Neural cell (in vitro differentiated cells): Measurements from ENCODE around the gene CPM. TPM values are rescaled to one million over a fixed set of nuclear protein-coding genes. Genes with fewer than 3 reads are reported as not detected.

Source experiments
- H2AFZ ChIP-seq: fragments of 200-600, 300-800 bp; sonication (generic), shearing (Covaris generic); 2 replicates; pipeline ENCODE4 v1.6.0; 2014; ENCODE audit warnings: low read depth, mild to moderate bottlenecking, antibody characterized with exemption, low read length, moderate library complexity
- H3F3A ChIP-seq: fragments of 200-600 bp; shearing (Covaris generic); 2 replicates; pipeline ENCODE4 v1.6.1; 2016; ENCODE audit warnings: mild to moderate bottlenecking, moderate library complexity, mixed read lengths, antibody characterized with exemption, low read length; ENCODE audit not compliant: insufficient read depth, poor library complexity, severe bottlenecking
- H3K27ac ChIP-seq: fragments of 200-600, 300-800 bp; sonication (generic), shearing (Covaris generic); 2 replicates; pipeline ENCODE4 v1.5.1; 2014; ENCODE audit warnings: mild to moderate bottlenecking, low read length, moderate library complexity
- H3K27me3 ChIP-seq: fragments of 300-800, 200-600 bp; sonication (generic), shearing (Covaris generic); 2 replicates; pipeline ENCODE4 v1.6.0; 2014; ENCODE audit warnings: mild to moderate bottlenecking, low read depth, low read length, moderate library complexity; ENCODE audit not compliant: insufficient read depth
- H3K36me3 ChIP-seq: fragments of 300-800, 200-600 bp; sonication (generic), shearing (Covaris generic); 2 replicates; pipeline ENCODE4 v1.5.1; 2014; ENCODE audit warnings: mild to moderate bottlenecking, antibody characterized with exemption, low read length, moderate library complexity; ENCODE audit not compliant: insufficient read depth
- H3K4me2 ChIP-seq: fragments of 300-800, 200-600 bp; sonication (generic), shearing (Covaris generic); 2 replicates; pipeline ENCODE4 v1.6.0; 2014; ENCODE audit warnings: mild to moderate bottlenecking, low read length
- H3K4me3 ChIP-seq: fragments of 300-800, 200-600 bp; sonication (generic), shearing (Covaris generic); 2 replicates; pipeline ENCODE4 v1.5.1; 2014; ENCODE audit warnings: mild to moderate bottlenecking, low read length, moderate library complexity
- H3K79me2 ChIP-seq: fragments of 200-600 bp; shearing (Covaris generic); replicated peaks from 2 replicates; pipeline ENCODE4 v1.6.0; 2014; ENCODE audit warnings: mild to moderate bottlenecking, low read length, moderate library complexity; ENCODE audit not compliant: insufficient read depth
- H3K9ac ChIP-seq: fragments of 300-800, 200-600 bp; sonication (generic), shearing (Covaris generic); 2 replicates; pipeline ENCODE4 v1.6.1; 2016; ENCODE audit warnings: mild to moderate bottlenecking, low read length, mixed read lengths
- H3K9me2 ChIP-seq: fragments of 200-600 bp; shearing (Covaris generic); 2 replicates; pipeline ENCODE4 v1.6.1; 2016; ENCODE audit warnings: mild to moderate bottlenecking, low read length, mixed read lengths; ENCODE audit not compliant: insufficient read depth
- H3K9me3 ChIP-seq: fragments of 200-600, 300-800 bp; sonication (generic), shearing (Covaris generic); 2 replicates; pipeline ENCODE4 v1.6.1; 2016; ENCODE audit warnings: mild to moderate bottlenecking, mixed run types, low read length, moderate library complexity, mixed read lengths
- H4K20me1 ChIP-seq: fragments of 200-600 bp; shearing (Covaris generic); 2 replicates; pipeline ENCODE4 v1.6.1; 2016; ENCODE audit warnings: mild to moderate bottlenecking, mixed run types; ENCODE audit not compliant: insufficient read depth
- CTCF ChIP-seq: fragments of 450-650 bp; IDR thresholded peaks from 2 replicates; pipeline ENCODE4 v1.5.1; 2014; ENCODE audit warnings: antibody characterized with exemption, mild to moderate bottlenecking, moderate library complexity; ENCODE audit not compliant: poor library complexity, severe bottlenecking
- EP300 ChIP-seq: fragments of 450-650 bp; conservative IDR thresholded peaks from 2 replicates; pipeline ENCODE4 v1.6.1; 2014; ENCODE audit warnings: antibody characterized with exemption, mild to moderate bottlenecking, moderate library complexity; ENCODE audit not compliant: poor library complexity, severe bottlenecking
- EZH2 ChIP-seq: fragments of 200-600, 300-800 bp; shearing (Covaris generic), sonication (generic); IDR thresholded peaks from 2 replicates; pipeline ENCODE4 v1.6.1; 2014; ENCODE audit warnings: antibody characterized with exemption, low read length, borderline replicate concordance, mild to moderate bottlenecking; ENCODE audit not compliant: insufficient read depth, poor library complexity, severe bottlenecking
- MXI1 ChIP-seq: fragments of 450-650 bp; conservative IDR thresholded peaks from 2 replicates; pipeline ENCODE4 v1.6.1; 2014; ENCODE audit warnings: antibody characterized with exemption, mild to moderate bottlenecking; ENCODE audit not compliant: poor library complexity, severe bottlenecking
- POLR2AphosphoS5 ChIP-seq: IDR thresholded peaks from 2 replicates; pipeline ENCODE4 v1.6.1; 2012
- RAD21 ChIP-seq: fragments of 450-650 bp; conservative IDR thresholded peaks from 2 replicates; pipeline ENCODE4 v1.6.1; 2014; ENCODE audit warnings: antibody characterized with exemption, mild to moderate bottlenecking, moderate library complexity
- REST ChIP-seq: IDR thresholded peaks from 2 replicates; pipeline ENCODE4 v1.6.1; 2012; ENCODE audit warnings: borderline replicate concordance
- SMC3 ChIP-seq: fragments of 450-650 bp; conservative IDR thresholded peaks from 2 replicates; pipeline ENCODE4 v1.6.1; 2014; ENCODE audit warnings: antibody characterized with exemption, mild to moderate bottlenecking, moderate library complexity; ENCODE audit not compliant: poor library complexity
- TAF1 ChIP-seq: IDR thresholded peaks from 2 replicates; pipeline ENCODE4 v1.6.1; 2012; ENCODE audit warnings: low read depth
- polyA plus RNA-seq: library from polyadenylated mRNA; depleted of rRNA; stranded (reverse); fragments of >200 nt; gene quantifications from 2 replicates; pipeline ENCODE4 v1.2.3, GENCODE V29; 2014

The CPM gene
- polyA plus RNA-seq, 1 donor from 2014 or later = not detected

GRCh38 chr12:68855771-68856170, 77.2 kb downstream of the CPM start:
- H3K27ac ChIP-seq = no peak overlapping the region

GRCh38 chr12:68855111-68855510, 77.9 kb downstream of the CPM start:
- no peak overlapping the region for H2AFZ ChIP-seq
- no peak overlapping the region for H3K4me2 ChIP-seq
- H3K4me3 ChIP-seq = no peak overlapping the region
- H3K9me2 ChIP-seq = no peaks in the 10 kb centered on the region
- H3K27me3 ChIP-seq = no peaks in the 10 kb centered on the region
- no peak overlapping the region for H3K27ac ChIP-seq
- H3K79me2 ChIP-seq = no peaks in the 10 kb centered on the region
- TF ChIP-seq CTCF (no peak), REST (no peak), TAF1 (no peak), EP300 (no peak), EZH2 (no peak), MXI1 (no peak), POLR2AphosphoS5 (no peak), SMC3 (no peak), RAD21 (no peak)
- H3F3A ChIP-seq = no peaks in the 10 kb centered on the region
- H3K9me3 ChIP-seq = no peaks in the 10 kb centered on the region
- no peaks in the 10 kb centered on the region for H4K20me1 ChIP-seq
- no peak overlapping the region for H3K9ac ChIP-seq
- H3K36me3 ChIP-seq = no peaks in the 10 kb centered on the region

More at GRCh38 chr12:68855771-68856170, 77.2 kb downstream of the CPM start:
- no peaks in the 10 kb centered on the region for H4K20me1 ChIP-seq
- H3K9me3 ChIP-seq = no peaks in the 10 kb centered on the region
- H2AFZ ChIP-seq = no peak overlapping the region
- H3K4me2 ChIP-seq = no peak overlapping the region
- TF ChIP-seq MXI1 = no peak
- no peak overlapping the region for H3K4me3 ChIP-seq
- no peaks in the 10 kb centered on the region for H3K79me2 ChIP-seq
- H3F3A ChIP-seq = no peaks in the 10 kb centered on the region
- H3K36me3 ChIP-seq = no peaks in the 10 kb centered on the region
- H3K9me2 ChIP-seq = no peaks in the 10 kb centered on the region
- H3K9ac ChIP-seq = no peak overlapping the region
- H3K27me3 ChIP-seq = no peaks in the 10 kb centered on the region

GRCh38 chr12:68854554-68854953, 78.4 kb downstream of the CPM start:
- Histone ChIP-seq H3F3A (no peaks in the 10 kb centered on the region), H2AFZ (no peak overlapping the region), H3K9me3 (no peaks in the 10 kb centered on the region), H4K20me1 (no peaks in the 10 kb centered on the region), H3K79me2 (no peaks in the 10 kb centered on the region), H3K27ac (no peak overlapping the region), H3K9me2 (no peaks in the 10 kb centered on the region), H3K9ac (no peak overlapping the region), H3K4me2 (no peak overlapping the region), H3K4me3 (no peak overlapping the region), H3K27me3 (no peaks in the 10 kb centered on the region), H3K36me3 (no peaks in the 10 kb centered on the region)
- TF ChIP-seq CTCF (no peak), REST (no peak), TAF1 (no peak), RAD21 (no peak), MXI1 (no peak), POLR2AphosphoS5 (no peak), EZH2 (no peak), EP300 (no peak)
